Vagina (tissue), 2 donors: Measurements from ENCODE around the gene TMEM11.

Experiments used
- CTCF ChIP-seq, 3 experiments: fragments of 450-650 bp in 2 of 3; fragments of 200-600 bp in 1 of 3; sonication (generic) in 1 of 3; IDR thresholded peaks; one replicate each; pipeline ENCODE4 v1.5.1; 2017 to 2019; ENCODE audit warnings: antibody characterized with exemption in 3 of 3, mild to moderate bottlenecking in 2 of 3, moderate library complexity in 2 of 3
- POLR2A ChIP-seq, 2 donors: fragments of 450-650 bp; IDR thresholded peaks; one replicate each; pipeline ENCODE4 v1.6.1; 2017; ENCODE audit warnings: antibody characterized with exemption in 2 of 2, mild to moderate bottlenecking in 2 of 2, moderate library complexity in 2 of 2

- no peak for TF ChIP-seq POLR2A (IDR thresholded peaks at IDR 0.05)
- TF ChIP-seq CTCF (IDR thresholded peaks at IDR 0.05): no peak
Observed at GRCh38 chr17:21165922-21166594, 47.9 kb downstream of the TMEM11 start.
